Osteoblast (primary cell): Measurements from ENCODE around the gene OR51E1. TPM values are rescaled to one million over a fixed set of nuclear protein-coding genes. Genes with fewer than 3 reads are reported as not detected.

ENCODE experiments used
- total RNA-seq: library from RNA; depleted of rRNA; stranded (reverse); fragments of >200 nt; gene quantifications from 2 replicates; pipeline ENCODE4 v1.2.3, GENCODE V29; 2012

OR51E1 gene
- total RNA-seq, 1 donor, result not detected

Other genes starting within 250 kb of the OR51E1 start
- not detected in 2 replicates for gene OR52K2, start 194.7 kb upstream of the OR51E1 start, total RNA-seq
- not detected in 2 replicates for gene OR52K1, start 161.3 kb upstream of the OR51E1 start, total RNA-seq
- not detected in 2 replicates for gene OR52M1, start 98.8 kb upstream of the OR51E1 start, total RNA-seq
- gene OR52I2, start 62.2 kb upstream of the OR51E1 start, total RNA-seq, result not detected in 2 replicates
- gene OR52I1, start 49.9 kb upstream of the OR51E1 start, total RNA-seq, result not detected in 2 replicates
- 13.6 and 17.7 TPM in 2 replicates for gene TRIM68, start 35.8 kb upstream of the OR51E1 start, total RNA-seq
- not detected in 2 replicates for gene OR51D1, start 6.5 kb upstream of the OR51E1 start, total RNA-seq
- gene OR51E2, start 53.9 kb downstream of the OR51E1 start, total RNA-seq, result not detected in 2 replicates
- not detected in 2 replicates for gene MMP26, start 60.8 kb downstream of the OR51E1 start, total RNA-seq
- not detected in 2 replicates for gene OR51F1, start 126.0 kb downstream of the OR51E1 start, total RNA-seq
- not detected in 2 replicates for gene OR52R1, start 160.4 kb downstream of the OR51E1 start, total RNA-seq
- gene OR51F2, start 177.3 kb downstream of the OR51E1 start, total RNA-seq, result not detected in 2 replicates
- not detected in 2 replicates for gene OR51S1, start 205.2 kb downstream of the OR51E1 start, total RNA-seq
- not detected in 2 replicates for gene OR51T1, start 237.9 kb downstream of the OR51E1 start, total RNA-seq